Activated T-cell treated with anti-CD3 and anti-CD28 coated beads for 1 hour (primary cell): ENCODE measurements around the gene EPB41L4B.
"Not testable (repeated sequence)": the region's sequence is repeated elsewhere in the genome, so short reads cannot be mapped to it uniquely, and the experiment has no call there.

Source experiments
- DNase-seq: peaks from one replicate; pipeline ENCODE4 v3.0.0-alpha.2; 2020; ENCODE audit warnings: low read depth

The EPB41L4B gene

GRCh38 chr9:109297899-109298298 lies 23.0 kb downstream of the EPB41L4B start:
- no peak for DNase-seq

DNA sequence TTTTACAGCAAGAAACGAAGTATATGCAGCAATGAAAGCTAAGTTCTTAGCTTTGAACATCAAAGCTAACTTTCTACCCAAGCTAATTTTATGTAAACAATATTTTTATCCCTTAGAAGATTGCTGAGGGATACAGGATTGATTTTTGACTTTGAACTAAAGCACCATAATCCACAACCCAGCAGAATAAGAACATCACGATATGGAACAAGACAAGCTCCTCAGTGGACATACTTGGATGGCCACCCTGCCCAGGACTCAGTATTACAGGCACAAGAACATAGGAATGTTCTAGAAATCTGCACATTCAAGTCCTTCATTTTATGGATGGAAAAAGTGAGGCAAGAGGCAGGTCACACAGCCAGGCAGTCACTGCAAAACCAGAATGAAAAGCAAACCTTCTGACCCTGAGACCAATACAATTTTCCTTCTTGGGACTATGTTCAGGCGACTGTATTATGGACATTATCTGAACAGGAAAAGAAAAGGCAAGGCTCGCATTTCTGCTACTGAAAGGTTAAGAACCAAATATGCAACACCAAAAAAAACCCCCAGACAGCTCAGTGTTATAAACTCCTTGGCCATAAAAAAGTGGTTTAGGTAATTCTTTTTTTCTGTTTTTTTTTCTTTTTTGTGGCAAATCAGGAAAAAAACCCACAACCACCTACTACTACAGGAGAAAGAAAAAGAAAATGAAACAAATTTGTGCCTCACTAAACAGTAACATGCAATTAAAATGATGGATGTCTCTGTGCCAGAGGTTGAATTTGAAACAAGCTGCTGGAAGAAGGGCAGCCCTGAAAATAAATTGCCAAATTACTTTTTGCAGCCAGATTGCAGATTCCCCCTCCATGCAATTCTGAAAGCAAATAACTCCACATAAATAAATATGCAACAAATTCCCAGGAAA lies 25.4 kb downstream of the EPB41L4B start:
- DNase-seq, result no peak

- no peak for DNase-seq
Observed at GRCh38 chr9:109290385-109290784, 30.5 kb downstream of the EPB41L4B start.

DNA sequence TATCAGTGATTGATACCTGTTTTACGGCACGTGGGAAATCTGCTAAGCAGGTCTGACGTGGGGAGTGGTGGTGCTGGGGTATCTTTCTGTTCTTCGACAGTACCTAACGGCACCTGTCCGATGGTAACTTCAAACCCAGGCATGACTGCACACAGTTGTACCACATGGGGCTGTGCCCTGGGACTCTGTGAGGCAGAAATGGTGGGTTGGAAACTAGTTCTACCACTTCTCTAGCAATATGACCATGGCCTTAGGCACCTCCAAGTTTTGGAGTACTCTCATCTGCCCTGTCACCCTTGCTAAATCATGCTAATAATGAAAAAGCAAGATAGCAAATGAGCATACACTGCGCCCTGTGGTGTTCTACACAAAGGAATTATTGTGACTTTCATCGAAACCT lies 30.9 kb downstream of the EPB41L4B start:
- no peak for DNase-seq

GRCh38 chr9:109289186-109289585 lies 31.7 kb downstream of the EPB41L4B start:
- no peak for DNase-seq

DNA sequence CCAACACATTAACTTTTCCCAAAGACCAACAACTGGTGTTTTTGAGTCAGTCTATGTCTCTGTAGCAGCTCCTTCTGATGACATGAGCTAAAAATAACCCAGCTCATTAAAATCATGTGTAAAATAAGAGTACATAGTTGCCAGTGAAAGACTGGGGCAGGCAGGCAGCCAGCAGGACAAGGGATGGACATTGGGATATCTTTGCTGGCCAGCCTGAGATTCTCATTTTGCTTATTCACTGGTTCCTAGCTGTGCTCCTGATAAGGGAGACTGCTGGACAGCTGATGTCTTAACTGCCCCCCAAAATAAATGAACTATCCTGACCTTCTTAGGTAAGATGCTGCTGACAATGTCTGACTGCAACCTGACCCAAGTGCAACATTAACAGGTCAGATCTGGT lies 33.9 kb downstream of the EPB41L4B start:
- no peak for DNase-seq

GRCh38 chr9:109286571-109286977 lies 34.3 kb downstream of the EPB41L4B start:
- DNase-seq, result no peak

- not testable (repeated sequence) for DNase-seq
Observed at GRCh38 chr9:109283672-109284071, 37.2 kb downstream of the EPB41L4B start.

GRCh38 chr9:109283012-109283411 lies 37.8 kb downstream of the EPB41L4B start:
- no peak for DNase-seq

GRCh38 chr9:109282302-109282701 lies 38.6 kb downstream of the EPB41L4B start:
- no peak for DNase-seq

GRCh38 chr9:109281518-109281917 lies 39.3 kb downstream of the EPB41L4B start:
- no peak for DNase-seq

- no peak for DNase-seq
Observed at GRCh38 chr9:109278848-109279247, 42.0 kb downstream of the EPB41L4B start.

DNA sequence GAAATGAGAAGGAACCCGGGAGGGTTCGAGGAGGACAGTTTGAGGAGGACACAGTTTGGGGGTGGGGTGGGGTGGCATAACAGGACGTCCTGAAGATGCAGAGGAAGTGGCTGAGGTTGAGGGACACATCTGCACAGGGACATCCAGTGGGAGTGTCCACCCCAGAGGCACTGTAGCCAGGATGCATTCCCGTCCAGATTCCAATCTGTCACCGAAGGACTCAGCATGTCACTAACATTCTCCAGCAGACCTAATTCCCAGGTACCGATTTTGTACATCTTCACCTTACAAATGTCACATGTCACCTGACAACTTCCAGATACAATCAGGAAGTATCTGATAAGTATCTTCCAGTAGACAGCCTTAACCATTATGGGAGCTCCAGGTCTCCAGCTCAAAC lies 42.6 kb downstream of the EPB41L4B start:
- no peak for DNase-seq

DNA sequence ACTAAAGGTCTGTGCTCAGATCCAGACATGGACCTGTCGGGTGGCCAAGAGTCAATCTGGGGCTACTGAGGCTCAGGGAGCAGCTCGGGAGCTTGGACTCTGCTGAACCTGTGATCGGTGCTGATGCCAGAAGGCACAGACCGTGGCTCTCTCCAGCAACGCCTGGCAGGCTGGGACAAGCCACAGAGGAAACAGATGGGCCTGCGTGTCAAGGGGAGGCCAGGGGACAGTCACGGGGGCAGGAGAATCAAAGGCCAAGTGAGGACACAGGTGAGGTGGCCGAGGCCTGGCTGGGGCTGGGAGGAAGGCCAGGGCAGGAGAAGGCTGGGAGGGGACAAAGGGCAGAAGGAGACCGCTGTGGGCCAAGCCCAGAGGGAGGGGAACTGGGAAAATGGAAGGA lies 43.4 kb downstream of the EPB41L4B start:
- DNase-seq, result no peak

DNA sequence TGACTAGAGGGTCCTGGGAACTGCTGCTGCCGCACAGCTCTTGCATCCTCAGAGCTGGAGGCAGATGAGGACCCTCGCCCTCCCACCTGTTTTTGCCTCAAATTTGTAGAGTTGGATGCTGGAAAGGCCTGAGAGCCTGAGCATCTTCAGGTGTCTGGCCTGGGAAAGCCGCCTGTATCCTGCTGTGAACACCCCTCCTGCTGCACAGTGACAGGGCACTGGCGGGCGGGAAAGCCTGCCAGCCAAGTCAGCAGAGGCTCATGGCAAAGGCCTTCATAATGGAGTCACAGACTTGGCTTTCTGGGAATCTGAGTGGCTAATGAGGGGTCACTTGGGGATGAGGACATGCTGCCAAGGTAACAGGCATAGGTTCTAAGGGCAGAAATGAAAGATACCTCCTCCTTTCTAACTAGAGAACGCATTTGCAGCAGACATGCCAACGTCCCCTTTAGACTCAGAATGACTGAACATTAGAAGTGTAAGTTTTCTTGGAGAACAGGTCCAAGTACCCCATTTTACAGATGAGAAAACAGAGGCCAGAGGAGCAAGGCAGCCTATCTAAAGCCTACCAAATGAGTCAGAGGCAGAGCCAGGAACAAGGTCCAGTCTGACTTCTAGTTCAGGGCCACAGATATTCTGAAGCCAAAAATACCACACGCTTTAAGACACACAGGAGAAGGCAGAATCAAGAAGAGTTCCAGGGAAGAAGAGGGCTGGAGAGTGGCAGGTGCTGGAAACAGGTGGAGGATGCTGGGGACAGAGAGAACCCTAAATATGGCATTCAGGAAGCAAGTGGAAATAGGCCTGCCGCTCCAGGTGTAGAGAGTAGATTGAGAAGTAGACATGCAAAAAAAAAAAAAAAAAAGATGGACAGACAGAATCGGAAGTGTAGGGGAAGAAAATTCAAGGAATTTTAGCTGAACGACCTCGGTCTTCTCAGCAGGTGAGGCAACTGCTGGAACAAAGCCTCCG lies 44.1 kb downstream of the EPB41L4B start:
- DNase-seq, result no peak

DNA sequence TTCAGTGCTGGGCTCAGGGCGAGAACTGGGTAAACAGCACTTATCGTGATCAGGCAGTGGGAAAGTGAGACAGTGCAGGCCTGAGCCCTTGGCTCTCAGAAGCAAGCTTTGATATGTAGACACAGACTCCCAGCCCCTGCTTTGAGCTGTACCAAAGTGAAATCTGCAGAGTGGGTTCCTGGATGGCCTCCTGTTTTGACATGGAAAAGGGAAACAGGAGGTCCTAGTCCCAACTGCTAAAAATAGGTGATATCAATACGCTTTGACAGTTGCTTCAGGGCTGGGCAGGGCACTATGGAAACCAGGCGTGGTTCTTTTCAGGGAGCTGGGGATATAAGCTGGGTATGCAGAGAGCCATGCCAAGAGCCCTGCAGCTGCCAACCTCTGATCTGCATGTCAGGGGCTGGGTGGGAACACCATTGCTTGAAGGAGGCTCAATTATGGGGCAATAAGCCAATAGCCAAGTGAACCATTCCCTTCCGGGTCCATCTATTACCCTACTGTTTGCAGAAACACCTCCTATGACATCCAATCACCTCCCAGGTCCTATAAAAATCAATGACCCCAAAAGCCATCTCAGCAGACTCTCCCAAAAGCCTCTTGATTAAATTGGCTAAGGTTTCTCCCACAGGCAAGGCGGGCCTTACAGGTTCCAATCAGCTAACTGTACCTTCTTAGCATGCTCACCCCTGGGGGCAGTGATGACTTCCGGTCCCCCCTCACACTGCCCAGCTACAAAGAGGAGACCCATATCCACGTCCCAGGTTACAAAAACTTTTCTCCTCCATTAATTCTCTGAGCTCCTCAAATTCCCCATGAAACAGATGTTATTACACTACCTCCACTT lies 45.8 kb downstream of the EPB41L4B start:
- no peak for DNase-seq

DNA sequence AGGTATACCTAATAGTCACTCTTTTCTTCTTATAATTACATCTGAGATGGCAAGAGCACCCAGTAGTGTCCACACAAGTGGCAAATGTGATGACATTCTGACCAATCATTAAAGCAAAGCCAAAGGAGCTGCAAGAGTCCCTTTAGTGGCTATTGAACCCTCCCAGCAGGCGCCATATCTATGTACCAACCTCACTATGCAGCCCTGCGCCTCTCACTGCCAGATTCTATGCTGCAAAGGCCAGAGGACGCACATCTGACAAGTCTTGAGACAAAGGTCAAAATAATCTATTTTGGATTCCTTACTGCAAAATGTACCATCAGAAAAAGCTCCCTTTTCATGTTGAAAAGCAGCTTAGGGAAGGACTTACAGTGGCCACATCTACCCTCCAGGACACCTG lies 47.0 kb downstream of the EPB41L4B start:
- no peak for DNase-seq

DNA sequence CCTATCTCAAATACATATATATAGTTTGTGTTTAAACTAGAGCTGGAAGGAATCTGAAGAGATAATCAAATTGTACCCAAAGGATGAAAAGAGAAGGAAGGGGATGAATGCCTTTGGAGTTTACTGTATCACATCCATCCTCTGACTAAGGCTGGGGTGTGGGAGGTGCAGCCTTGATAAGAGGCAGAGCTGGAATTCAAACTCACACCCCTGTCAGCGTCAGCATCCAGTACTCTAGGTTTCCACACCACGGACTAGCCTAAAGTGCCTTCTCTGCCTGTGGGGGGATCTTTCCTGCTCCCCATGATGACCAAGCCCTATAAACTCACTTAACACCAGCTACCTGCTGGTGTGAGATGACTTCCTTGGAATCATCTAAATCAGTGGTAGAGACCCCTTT lies 48.1 kb downstream of the EPB41L4B start:
- no peak for DNase-seq

- no peak for DNase-seq
Observed at GRCh38 chr9:109272045-109272444, 48.8 kb downstream of the EPB41L4B start.

- DNase-seq, result no peak
Observed at GRCh38 chr9:109270971-109271925, 49.6 kb downstream of the EPB41L4B start.

DNA sequence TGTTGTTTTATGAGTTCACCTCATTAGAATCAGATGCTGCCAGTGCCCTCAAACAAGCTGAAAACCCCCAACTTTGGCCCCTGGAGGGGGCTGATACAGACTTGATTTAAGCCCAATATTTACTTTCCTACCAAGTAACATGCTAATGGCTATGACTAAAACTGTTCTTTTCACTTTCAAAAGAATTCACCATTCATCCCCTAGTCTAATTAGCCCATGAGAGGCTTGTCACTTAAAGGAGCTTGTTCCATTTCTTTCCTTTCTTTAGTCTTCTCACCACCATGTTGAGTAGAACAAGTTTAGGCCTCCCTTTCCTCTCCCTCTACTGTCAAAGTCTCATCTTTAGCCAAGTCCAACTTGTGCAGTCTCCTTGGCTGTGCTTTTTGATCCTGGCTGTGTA lies 50.4 kb downstream of the EPB41L4B start:
- DNase-seq, result no peak
